Cardiac fibroblast (primary cell): ENCODE results near the gene RARB.
A peak's percentile ranks its signal among the peaks of the same experiment; 100 is the strongest.

Experiments used
- DNase-seq, 2 donors: peaks; one replicate each; pipeline versions ENCODE4 v3.0.0 to v3.0.0-alpha.2; 2010; ENCODE audit warnings: low read depth in 2 of 2
- H3K4me3 ChIP-seq, 2 donors: replicated peaks in 1 of 2; 1 replicate in 1 of 2; 2 replicates in 1 of 2; pipeline ENCODE4 v1.5.1; 2011; ENCODE audit warnings: low read depth in 2 of 2, low read length in 2 of 2, mild to moderate bottlenecking in 2 of 2, moderate library complexity in 1 of 2
- CTCF ChIP-seq: IDR thresholded peaks from one replicate; pipeline ENCODE4 v1.5.1; 2011; ENCODE audit warnings: low read depth, mild to moderate bottlenecking, low read length, inconsistent platforms

The RARB gene

GRCh38 chr3:25507811-25508210 is 79.7 kb downstream of the RARB start:
- DNase-seq, result no peak
- H3K4me3 ChIP-seq, result no peak overlapping the region
- TF ChIP-seq CTCF, result no peak

- no peak for TF ChIP-seq CTCF
- H3K4me3 ChIP-seq, result no peak overlapping the region
- peak in 1 of 2 donors; percentile 28 for DNase-seq
Measured at GRCh38 chr3:25508433-25508832, 80.4 kb downstream of the RARB start.

- no peak for TF ChIP-seq CTCF
- no peak overlapping the region for H3K4me3 ChIP-seq
- peak; percentile 32 to 89 for DNase-seq
Measured at GRCh38 chr3:25508901-25509300, 80.8 kb downstream of the RARB start.

- no peak for TF ChIP-seq CTCF
- DNase-seq, result no peak
Measured at GRCh38 chr3:25510797-25511196, 82.7 kb downstream of the RARB start.

GRCh38 chr3:25511972-25512721 is 84.1 kb downstream of the RARB start:
- TF ChIP-seq CTCF, result no peak

More at GRCh38 chr3:25510797-25511196, 82.7 kb downstream of the RARB start:
- H3K4me3 ChIP-seq, result no peak overlapping the region

GRCh38 chr3:25513642-25514266 is 85.7 kb downstream of the RARB start:
- H3K4me3 ChIP-seq, result no peak overlapping the region
- DNase-seq, result peak in 1 of 2 donors; percentile 17
- TF ChIP-seq CTCF, result no peak

More at GRCh38 chr3:25511972-25512721, 84.1 kb downstream of the RARB start:
- no peak overlapping the region for H3K4me3 ChIP-seq
- DNase-seq, result no peak
